Measurements from ENCODE around the gene OR5AN1.
"Not testable (repeated sequence)": the region's sequence is repeated elsewhere in the genome, so short reads cannot be mapped to it uniquely, and the experiment has no call there.

Gene OR5AN1, protein sequence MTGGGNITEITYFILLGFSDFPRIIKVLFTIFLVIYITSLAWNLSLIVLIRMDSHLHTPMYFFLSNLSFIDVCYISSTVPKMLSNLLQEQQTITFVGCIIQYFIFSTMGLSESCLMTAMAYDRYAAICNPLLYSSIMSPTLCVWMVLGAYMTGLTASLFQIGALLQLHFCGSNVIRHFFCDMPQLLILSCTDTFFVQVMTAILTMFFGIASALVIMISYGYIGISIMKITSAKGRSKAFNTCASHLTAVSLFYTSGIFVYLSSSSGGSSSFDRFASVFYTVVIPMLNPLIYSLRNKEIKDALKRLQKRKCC

DNA sequence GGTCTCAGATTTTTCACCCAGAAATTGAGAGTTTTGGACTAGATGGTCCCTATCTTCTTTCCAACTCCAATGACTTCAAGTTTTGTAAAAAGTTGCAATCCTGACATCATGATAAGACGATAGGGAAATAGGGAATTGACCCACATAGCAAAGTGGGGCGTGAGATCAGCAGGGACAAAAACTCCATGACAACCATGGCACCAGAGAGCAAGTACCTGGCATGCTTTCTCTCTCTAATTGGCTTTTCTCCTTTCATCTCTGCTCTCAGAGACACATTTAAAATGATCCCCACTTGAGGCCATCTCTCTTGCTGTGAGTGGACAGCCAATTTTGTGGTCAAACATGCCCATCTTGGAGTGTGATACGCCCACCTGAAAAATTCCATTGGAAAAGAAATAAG lies at the start of gene OR5AN1:
OR5AN1 (plus strand) TSS at position 301 of the 400 bp plus-strand sequence. CDS start 5,564 bp downstream, outside the sequence.
- DNase-seq = no peak

DNA sequence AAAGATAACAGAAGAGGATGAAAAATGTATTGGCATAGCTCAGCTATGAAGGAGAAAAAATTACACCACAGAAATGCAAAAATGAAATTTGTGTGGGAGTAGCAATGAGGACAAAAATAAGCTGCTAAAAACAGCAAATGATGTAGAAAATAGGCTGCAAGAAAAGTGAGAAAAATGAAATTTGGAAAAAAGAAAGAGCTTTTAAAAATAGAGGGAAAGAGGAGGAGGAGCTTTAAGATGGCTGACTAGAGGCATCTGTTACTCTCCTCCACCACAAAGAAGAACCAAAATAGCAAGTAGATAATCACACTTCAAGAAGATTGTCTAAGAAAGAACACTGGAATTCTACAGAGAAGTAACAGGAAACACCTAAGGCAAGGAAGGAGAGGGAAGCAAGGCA lies 23.7 kb upstream of the OR5AN1 start:
- no peak for DNase-seq

DNA sequence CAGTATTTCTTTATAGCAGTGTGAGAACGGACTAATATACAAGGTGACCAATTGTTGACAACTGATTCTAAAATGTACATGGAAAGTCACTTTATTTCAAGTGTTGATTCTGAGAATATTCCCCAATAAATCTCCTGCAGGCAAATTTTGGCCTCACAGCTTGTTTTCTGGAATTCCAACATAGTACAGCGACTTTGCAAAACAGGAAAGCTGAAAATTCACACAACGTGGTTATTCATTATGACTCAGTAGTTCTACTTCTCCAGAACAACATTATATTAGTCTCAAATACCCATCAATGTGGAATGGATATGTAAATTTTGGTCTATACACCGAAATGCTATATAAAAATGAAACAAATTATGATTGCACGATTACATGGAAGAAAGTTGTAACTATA lies 22.5 kb upstream of the OR5AN1 start:
- DNase-seq = no peak

DNA sequence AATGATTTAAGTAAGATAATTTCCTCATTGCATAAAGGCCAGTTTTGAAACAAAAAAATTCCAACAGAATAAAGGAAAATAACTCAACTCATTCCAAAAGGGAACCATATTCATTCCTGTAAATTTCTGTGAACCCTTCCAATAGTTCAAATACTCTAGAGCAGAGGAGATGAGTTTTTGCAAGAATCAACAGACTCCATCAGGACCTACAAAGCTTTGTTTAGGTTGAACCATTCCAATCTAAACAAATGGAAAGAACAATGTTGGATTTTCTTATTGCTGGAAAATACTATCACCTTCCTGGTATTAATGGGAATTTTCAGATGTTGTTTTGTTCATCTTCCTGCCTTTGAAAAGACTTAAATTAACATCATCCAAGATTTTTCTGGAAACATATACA lies 21.8 kb upstream of the OR5AN1 start:
- no peak for DNase-seq

DNA sequence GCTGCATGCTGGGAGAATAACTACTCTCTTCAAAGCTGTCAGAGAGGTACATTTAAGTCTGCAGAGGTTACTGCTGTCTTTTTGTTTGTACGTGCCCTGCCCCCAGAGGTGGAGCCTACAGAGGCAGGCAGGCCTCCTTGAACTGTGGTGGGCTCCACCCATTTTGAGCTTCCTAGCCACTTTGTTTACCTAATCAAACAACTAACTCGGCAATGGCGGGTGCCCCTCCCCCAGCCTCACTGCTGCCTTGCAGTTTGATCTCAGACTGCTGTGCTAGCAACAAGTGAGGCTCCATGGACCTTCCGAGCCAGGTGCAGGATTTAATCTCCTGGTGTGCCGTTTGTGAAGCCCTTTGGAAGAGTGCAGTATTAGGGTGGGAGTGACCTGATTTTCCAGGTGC lies 9.0 kb upstream of the OR5AN1 start:
- not testable (repeated sequence) for DNase-seq

DNA sequence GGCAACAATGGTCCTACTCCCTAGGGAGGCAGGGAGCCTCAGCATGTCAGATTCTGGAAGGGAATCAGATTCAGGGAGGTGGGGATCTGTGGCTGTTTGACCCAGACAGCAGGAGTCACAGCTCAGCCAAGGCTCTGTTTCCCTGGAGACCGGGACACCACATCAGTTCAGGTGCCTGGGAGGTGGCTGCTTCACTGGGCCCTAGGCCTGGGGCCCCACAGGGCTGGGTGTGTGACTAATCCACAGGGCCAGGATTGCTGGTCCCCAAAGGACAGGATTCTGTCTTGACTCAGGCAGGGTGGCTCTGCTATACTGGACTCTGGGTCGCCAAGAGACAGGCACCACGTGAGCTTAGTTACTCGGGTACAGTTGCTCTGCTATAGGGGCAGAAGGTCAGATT lies 3.5 kb upstream of the OR5AN1 start:
- no peak for DNase-seq

DNA sequence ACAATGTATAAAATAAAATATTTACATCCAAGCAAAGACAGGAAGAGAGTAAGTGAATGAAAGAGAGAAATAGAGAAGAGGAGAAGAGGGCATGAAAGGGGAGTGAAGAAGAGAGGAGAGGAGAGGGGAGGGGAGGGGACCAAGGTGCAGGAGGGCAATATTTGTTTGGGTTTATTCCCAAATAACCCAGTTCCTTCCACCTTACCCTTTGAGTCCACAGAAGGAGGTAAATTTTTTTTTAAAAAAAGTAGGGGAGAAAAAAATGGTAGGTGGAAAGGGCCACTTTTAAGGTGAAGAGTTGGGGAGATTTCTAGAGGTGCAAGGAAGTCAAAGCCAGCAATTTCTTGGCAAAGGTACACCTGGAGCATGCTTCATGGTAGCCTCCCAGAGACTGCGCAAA lies 2.1 kb upstream of the OR5AN1 start:
- DNase-seq = no peak

DNA sequence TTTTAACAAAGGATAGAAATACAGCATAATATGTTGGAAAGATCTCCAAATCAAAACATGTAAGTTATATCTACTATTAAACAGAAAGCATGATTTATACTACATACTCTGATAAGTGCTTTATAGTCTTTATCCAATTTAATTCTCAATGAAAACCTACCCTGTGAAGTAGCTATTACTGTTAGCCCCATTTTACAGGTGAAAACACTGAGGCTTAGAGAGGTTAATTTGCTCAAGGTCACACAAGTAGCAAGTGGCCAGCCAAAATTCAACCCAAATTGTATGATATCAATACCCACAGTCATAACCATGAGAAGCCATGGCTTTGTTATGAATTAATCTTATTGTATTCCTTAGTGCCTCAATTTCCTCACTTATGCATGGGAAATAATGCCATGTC lies 675 bp upstream of the OR5AN1 start:
- no peak for DNase-seq

DNA sequence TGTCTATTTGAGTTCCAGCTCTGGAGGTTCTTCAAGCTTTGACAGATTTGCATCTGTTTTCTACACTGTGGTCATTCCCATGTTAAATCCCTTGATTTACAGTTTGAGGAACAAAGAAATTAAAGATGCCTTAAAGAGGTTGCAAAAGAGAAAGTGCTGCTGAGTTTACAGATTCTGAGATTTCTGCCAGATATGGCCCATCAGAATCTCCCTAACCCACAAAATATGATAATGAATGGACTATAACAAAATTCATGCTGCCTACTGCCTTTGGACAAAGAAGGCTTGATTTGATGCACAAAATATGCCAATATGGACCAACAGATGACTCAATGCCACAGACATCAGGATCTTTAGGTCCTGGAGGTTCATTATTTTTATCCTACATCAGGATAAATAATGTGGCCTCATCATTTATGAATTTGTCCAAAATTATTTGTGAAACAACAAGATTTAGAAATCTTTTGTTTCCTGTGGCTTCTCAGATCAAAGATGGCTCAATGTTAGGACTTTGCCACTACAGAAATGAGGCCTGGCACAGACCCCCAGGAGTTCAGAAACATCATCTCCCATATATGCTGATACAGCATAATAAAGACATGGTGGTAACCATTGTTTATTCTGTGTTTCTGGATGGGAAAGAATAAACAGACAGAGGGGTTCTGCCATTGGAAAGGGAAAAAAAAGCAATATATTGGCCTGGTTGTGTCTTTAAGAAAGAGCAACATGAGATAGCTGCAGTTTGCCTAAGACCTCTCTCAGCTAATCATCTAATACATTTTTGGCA lies 6.7 kb downstream of the OR5AN1 start:
- no peak for DNase-seq

DNA sequence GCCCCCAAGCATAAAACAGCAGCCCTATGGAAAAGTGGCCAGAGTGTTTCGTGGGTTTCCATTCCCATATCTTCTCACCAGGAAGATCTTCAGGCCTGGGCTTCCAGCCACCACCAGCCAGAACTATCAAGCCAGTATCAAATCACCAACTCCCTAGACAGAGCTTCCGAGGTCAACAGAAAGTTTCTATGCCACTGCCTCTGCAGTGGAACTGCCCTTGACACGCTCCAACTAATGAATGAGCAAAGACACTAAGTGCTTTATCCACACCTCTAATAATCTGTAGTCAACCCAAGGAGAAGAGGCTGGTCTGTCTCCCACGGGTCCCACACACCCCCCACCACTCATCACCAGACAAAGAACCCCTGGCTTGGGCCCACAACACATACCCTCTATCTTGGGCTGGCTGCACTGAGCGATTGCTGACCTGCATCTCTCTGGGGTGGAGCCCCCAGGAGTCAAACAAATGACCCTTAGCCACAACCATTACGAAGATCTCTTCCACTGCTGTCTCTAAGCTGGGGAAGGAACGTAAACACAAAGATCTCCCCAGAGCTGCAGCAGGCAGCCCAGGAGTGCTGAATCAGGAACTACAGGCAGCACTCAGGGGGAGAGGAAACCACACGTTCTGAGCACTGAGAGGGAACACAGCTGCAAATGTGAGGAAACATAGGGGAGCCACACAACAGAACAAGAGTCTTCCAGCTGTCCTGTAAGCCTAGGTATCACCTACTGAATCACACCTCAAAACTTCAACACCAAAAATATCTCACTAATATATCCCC lies 9.7 kb downstream of the OR5AN1 start:
- DNase-seq = no peak

DNA sequence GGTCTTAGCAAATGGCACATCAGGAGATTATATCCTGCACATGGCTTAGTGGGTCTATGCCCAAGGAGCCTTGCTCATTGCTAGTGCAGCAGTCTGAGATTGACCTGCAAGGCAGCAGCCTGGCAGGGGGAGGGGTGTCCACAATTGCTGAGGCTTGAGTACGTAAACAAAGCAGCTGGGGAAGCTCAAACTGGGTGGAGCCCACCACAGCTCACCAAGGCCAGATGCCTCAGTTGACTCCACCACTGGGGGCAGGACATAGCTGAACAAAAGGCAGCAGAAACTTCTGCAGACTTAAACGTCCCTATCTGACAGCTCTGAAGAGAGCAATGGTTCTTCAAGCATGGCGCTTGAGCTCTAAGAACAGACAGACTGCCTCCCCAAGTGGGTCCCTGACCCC lies 13.6 kb downstream of the OR5AN1 start:
- not testable (repeated sequence) for DNase-seq

DNA sequence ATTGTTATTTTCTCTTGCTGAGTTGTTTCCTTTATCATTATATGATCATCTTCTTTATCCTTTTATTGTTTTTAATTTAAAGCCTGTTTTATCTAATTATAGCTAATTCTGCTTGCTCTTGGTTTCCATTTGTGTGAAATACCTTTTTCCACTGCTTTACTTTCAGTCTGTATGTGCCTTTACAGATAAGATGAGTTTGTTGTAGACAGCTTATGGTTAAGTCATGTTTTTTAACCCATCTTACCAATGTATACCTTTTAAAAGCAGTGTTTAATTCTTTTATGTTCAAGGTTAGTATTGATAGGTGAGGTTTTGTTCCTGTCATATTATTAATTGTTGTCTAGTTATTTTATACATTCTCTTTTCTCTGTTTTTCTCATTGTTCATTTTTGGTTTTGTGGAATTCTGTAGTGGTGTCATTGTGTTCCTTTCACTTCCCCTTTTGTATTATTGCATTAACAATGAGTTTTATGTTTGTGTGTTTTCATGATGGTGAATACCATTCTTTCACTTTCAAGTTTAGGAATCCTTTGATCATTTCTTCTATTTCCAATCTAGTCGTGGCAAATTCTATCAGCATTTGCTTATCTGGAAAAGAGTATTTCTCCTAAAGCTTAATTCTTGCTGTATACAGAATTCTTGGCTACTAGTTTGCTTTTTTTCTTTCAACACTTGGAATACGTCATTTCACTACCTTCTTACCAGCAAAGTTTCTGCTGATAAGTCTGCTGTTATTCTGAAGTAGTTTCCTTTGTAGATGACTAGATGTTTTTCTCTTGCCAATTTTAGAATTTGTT lies 21.8 kb downstream of the OR5AN1 start:
- DNase-seq = no peak

DNA sequence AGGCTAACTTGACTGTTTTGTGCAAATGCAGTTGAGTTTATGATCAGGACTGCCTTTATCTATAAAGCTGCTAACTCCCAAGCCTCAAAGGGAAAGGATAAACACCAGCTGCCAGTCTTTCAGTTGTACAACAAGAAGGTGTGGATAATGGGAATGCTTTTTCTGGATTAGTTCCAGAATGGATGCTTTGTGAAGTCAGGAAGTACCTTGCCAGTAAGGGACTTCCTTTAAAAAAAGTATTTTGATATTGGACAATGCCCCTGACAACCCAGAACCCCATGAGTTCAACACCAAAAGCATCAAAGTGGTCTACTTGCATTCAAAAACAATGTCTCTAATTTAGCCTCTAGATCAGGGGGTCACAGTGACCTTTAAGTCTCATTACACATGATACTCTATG lies 35.5 kb downstream of the OR5AN1 start:
- DNase-seq = no peak

DNA sequence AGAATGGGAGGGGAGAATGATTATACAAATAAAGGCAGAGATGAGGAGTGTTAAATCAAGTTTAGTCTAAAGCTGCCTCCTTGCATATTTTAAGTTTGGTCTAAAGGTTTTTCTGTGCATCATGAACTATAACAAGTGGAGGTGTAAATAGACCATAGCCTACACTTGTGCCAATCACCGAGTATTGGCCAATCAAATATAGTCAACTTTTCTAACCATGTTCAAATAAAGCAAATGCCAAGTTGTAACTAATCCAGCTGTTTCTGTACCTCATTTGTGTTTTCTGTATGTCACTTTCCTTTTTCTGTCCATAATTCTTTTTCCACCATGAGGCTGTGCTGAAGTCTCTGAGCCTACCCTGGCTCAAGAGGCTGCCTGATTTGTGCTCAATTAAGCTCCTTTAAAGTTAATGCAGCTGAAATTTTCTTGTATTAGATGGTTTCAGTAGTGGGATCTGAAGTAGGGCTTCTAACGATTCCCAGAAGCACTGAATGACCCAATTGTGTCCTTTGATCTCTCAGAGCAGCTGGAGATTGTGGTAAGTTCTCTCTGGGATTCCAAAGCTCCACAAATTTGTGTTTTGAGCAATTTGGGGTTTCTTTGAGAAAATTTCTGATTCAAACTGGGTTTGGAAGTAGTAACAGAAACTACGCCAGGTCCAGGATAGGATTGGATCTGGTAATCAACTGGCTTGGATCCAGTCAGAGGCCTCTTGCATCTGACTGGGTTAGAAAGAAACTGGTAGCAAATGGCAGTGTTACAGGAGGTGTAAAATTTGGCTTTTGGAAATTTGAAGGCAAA lies 42.0 kb downstream of the OR5AN1 start:
- no peak for DNase-seq

DNA sequence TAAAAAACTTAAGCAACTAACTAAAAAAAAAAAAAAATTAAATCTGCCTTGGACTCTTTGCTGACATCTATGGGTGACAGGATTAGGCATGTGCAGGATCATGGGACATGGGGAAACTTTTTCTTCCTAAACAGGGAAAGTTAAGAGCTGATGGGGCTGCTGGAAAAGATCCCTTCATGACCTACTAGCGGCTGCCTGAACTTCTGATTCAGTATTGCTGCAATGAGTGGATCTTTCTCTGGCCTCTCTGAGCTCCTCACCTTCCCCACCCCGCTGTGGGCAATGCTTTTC lies 42.5 kb downstream of the OR5AN1 start:
- DNase-seq = no peak

DNA sequence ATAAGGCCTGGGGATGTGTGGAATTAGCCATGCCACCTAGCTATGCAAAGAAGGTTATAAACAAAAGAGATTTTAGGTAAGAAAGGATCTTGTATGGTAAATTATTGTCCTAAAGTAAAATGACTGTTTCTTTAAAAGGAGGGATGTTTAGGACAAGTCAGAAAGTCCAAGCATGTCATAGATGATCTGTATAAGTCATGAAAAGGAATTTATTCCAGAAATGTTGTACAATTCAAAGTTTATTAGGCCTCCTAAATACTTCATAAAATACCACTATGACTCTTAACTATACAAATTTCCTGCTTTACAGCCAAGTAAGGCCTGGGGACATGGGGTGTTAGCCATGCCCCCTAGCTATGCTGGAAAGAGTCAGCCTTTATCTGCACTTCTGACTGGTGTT lies 44.9 kb downstream of the OR5AN1 start:
- no peak for DNase-seq

DNA sequence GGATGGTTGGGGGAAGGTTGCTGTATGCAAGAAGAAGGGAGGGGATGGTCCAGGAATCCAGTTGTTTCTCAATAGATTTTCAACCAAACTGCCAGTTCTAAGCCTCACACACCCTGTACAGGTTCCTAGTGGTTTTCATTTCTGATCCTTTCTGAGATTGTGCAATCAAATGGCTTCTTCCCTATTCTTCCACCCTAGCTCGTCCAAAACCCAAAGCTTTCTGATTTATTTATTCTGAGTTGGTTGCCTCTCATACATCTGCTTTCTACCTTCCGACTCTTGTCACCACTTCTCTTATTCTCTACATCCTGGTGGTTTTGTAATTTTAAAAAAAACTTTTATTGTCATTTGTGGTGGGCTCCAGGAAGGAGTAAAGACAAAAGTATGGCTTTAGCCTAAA lies 55.0 kb downstream of the OR5AN1 start:
- no peak for DNase-seq

DNA sequence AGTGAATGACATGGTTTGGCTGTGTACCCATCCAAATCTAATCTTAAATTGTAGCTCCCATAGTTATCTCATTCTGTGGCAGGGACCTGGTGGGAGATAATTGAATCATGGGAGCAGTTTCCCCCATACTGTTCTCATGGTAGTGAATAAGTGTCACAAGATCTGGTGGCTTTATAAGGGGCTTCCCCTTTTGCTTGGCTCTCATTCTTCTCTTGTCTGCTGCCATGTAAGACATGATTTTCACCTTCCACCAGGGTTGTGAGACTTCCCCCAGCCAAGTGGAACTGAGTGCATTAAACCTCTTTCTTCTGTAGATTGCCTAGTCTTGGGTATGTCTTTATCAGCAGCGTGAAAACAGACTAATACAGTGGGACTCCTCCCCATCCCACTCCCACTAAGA lies 56.4 kb downstream of the OR5AN1 start:
- DNase-seq = no peak

DNA sequence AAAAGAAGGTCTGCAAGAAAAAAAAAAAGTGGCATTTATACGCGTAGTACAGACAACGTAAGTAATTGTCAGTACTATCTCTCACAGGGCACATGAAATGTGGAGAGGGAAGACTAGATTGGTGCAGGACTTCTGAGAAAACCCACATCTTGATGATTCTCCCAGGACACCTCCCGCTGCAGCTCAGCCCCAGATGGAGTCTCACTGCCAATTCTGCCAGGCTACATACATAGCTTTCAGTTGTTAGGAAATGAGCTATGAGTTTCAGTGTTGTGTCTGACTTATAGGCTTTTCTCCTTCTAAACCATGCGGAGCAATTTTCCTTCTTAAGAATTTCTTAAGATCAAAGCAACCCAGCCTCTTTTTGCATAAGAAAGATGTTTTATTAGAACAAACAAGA lies 57.9 kb downstream of the OR5AN1 start:
- no peak for DNase-seq

DNA sequence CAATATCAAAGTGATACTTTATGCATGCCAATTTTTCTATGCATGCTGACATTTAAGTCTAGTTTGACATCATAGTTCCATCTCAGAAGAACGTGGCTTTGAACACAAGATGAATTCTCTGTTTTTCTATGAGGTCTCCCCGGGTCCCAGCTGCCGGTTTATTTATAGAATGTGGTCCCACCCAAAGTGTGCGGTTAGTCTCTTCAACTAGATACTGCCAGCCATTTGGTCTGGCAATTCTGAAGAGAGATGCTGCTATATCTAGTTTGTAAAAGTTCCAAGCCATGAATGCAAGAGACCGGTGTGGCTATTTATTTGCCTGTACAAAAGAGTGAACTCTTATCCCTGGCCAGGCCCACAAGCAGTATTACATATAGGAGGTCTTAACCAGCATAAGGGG lies 58.3 kb downstream of the OR5AN1 start:
- no peak for DNase-seq

DNA sequence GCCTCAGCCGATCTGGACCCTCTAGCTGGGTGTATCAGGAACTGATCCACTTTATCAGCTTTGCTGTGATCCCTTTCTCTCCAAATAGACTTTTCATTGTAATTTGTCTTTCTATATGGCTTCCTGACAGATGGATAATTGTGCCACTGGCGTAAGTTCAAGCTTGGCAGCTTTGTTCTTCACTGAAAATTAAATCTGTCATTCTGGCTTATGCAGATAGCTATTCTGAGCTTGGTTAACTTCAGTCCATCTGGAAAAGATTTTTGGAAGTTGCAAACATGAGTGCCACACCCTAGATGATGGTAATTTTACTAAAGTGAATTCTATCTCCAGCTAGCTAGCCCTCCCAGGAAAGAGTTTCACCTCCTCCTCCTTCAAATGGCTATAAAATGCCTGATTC lies 59.5 kb downstream of the OR5AN1 start:
- no peak for DNase-seq

Data from NCI-H2029 treated with DMSO at 0.1 percent for 48 hours (cell line).